AG04449 (cell line): Measurements from ENCODE around the gene NOL3.

Source experiments
- CTCF ChIA-PET: fragments of 350-600 bp; formaldehyde crosslinking; extraction: SDS; loops from one replicate; lab custom pipeline; 2021; ENCODE audit warnings: antibody characterized with exemption; lab: Yijun Ruan, JAX
- POLR2A ChIA-PET: fragments of 400-600, 350-600 bp; formaldehyde crosslinking; extraction: SDS; loops from one replicate; lab custom pipeline; 2020; ENCODE audit warnings: antibody characterized with exemption, inconsistent platforms; lab: Yijun Ruan, JAX
- DNase-seq: peaks from one replicate; pipeline ENCODE4 v3.0.0-alpha.2; 2010; ENCODE audit warnings: low read depth, low spot score
- H3K4me3 ChIP-seq: 2 replicates; pipeline ENCODE4 v1.5.1; 2011; ENCODE audit warnings: low read depth, mild to moderate bottlenecking, control low read depth, low read length
- TF ChIP-seq, protein P1 (sequence below): IDR thresholded peaks from one replicate; pipeline ENCODE4 v1.5.1; 2011; ENCODE audit warnings: mild to moderate bottlenecking, moderate library complexity, low read length, control low read depth, inconsistent platforms; ENCODE audit not compliant: insufficient read depth; ENCODE audit errors: missing control alignments

Gene NOL3

DNA sequence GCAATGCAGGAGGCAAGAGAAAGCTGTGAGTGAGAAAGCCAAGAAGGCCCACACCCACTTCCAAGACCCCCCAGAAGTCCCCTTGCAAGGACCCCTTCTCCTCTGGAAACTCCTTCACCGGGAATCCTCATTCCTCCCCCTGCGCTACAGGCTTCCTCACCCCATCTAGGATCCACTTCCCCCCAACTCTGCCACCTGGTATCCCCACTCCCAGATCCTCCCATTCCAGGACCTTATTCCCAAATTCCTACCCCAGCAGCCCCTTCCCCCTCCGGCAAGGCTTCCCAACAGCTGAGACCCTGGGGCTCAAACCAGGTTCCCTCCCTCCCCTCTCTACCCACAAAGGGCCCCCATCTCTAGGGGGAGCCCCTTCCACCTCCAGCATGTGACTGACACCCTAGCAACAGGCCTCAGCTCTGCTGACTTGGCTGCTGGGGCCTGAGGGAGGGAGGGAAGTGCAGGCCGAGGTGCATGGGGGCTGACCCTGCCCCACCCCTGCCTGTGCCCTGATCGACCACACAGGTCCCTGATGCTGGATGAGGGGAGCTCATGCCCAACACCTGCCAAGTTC is 3.7 kb upstream of the NOL3 start:
- H3K4me3 ChIP-seq = no peak overlapping the region
- DNase-seq = no peak
- ChIA-PET POLR2A (no interaction called here), CTCF (interaction anchor here (1.4 to 7.6 kb wide), 3 partner anchors 9 to 55 kb away, joined by 3 to 54 read pairs (median 8); no protein-coding TSS in a partner anchor)
- TF ChIP-seq, protein P1, sequence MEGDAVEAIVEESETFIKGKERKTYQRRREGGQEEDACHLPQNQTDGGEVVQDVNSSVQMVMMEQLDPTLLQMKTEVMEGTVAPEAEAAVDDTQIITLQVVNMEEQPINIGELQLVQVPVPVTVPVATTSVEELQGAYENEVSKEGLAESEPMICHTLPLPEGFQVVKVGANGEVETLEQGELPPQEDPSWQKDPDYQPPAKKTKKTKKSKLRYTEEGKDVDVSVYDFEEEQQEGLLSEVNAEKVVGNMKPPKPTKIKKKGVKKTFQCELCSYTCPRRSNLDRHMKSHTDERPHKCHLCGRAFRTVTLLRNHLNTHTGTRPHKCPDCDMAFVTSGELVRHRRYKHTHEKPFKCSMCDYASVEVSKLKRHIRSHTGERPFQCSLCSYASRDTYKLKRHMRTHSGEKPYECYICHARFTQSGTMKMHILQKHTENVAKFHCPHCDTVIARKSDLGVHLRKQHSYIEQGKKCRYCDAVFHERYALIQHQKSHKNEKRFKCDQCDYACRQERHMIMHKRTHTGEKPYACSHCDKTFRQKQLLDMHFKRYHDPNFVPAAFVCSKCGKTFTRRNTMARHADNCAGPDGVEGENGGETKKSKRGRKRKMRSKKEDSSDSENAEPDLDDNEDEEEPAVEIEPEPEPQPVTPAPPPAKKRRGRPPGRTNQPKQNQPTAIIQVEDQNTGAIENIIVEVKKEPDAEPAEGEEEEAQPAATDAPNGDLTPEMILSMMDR = no peak

DNA sequence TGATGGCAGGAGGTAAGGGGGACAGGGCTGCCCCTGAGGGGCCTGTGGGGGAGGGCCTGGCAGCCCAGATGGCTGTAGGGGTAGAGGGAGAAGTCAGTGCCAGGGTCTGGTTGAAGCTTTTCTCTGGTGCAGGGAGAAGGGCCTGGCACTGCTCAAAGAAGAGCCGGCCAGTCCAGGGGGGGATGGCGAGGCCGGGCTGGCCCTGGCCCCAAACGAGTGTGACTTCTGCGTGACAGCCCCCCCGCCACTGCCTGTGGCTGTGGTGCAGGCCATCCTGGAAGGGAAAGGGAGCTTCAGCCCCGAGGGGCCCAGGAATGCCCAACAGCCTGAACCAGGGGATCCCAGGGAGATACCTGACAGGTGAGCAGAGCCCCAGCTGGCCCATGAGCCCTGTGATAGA is 2.8 kb upstream of the NOL3 start:
- ChIA-PET CTCF (interaction anchor here (0.7 to 10.1 kb wide), 6 partner anchors 10 to 150 kb away, joined by 3 to 110 read pairs (median 10); partner anchors contain the start of genes B3GNT9 and MATCAP1), POLR2A (no interaction called here)
- TF ChIP-seq, protein P1 = no peak
- no peak for DNase-seq
- H3K4me3 ChIP-seq = no peak overlapping the region

DNA sequence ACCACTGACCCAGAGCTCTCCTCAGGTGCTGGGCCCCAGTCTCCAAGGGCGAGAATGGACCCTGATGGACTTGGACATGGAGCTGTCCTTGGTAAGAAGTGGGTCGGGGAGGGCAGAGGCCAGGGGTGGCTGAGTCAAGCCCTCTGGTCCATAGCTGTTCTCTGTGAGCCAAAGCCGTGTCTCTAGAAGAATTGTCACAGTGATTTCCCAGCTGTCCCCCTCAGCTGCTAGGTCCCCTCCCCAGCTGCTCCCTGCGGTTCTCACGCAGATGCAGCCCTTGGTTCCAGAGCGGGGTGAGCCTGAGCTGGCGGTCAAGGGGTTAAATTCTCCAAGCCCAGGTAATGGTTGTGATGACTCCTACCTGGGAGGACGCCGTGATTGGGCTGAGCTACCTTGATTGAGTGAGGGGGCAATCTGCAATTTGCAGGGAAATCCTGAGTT is 1.3 kb upstream of the NOL3 start:
- POLR2A ChIA-PET = interaction anchor here (2.2 kb wide), 1 partner anchor 29 kb away, joined by 4 read pairs; no protein-coding TSS in a partner anchor

DNA sequence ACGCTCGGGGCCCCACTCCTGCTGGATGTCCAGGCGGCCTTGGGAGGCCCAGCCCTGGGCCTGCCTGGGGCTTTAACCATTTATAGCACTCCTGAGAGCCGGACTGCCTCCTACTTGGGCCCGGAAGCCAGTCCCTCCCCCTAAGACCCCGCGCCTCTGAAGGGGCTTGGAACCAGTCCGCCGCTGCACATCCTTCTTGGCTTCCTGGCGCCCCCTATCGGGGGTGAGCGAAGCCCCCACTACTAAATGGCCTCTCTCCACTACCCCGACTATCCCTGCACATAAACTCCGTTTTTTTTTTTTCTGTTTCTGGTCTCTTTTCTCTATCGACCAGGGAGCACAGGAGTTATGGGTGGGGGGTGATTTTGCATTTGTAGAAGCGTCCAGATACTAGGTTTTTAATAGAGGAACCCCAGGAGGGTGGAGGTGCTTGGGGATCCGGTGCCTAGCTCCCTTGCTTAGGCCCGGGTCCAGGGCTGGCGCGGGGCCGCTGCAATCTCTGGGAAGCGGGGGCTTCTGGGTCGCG is 633 bp upstream of the NOL3 start:
- CTCF ChIA-PET = interaction anchor here (0.7 to 10.1 kb wide), 8 partner anchors 10 to 411 kb away, joined by 3 to 110 read pairs (median 8); partner anchors contain the start of genes B3GNT9, FBXL8, MATCAP1 and TRADD
- TF ChIP-seq, protein P1 = peak; percentile 64
- H3K4me3 ChIP-seq = peak overlapping the region; percentile 56
- POLR2A ChIA-PET = interaction anchor here (0.7 to 2.2 kb wide), 4 partner anchors 9 to 45 kb away, joined by 3 to 5 read pairs (median 4); no protein-coding TSS in a partner anchor
- DNase-seq = no peak

More for the DNA sequence above, 1.3 kb upstream of the NOL3 start:
- H3K4me3 ChIP-seq = no peak overlapping the region; the same call in 1 of the 2 replicates
- CTCF ChIA-PET = interaction anchor here (1.0 to 10.1 kb wide), 6 partner anchors 9 to 212 kb away, joined by 3 to 110 read pairs (median 18); partner anchors contain the start of genes B3GNT9, FBXL8, MATCAP1 and TRADD
- TF ChIP-seq, protein P1 = no peak
- DNase-seq = no peak

DNA sequence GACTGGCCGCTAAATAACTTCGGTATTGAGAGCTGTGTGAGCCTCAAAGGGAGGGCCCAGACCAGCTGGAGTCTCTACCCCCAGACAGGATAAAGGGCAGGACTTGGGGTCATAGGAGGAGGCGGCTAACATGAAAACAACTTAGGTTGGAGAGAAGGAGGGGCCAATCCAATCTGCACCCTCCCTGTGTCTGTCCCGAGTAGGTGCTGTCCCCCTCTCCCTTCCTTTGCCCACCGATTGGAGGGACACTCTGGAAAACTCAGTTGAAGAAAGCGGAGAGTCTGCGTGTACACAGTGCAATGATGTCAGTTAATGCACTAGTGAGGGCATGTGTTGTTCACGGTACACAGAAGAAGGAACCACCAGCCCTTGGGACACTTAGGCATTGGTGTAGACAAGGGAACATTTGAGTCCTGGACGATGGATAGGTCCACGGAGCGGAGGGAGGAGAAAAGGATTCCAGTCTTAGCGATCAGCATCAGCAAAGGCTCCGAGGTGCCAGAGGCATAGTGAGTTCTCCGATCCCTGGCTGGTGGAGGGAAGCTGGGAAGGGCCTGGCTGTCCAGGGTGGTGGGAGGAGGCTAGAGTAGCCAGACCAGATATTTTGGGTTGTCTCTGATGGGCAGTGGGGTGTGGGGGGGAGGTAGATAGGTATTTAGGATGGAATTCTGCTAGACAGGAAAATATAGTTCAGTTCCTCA is 761 bp downstream of the NOL3 start:
- TF ChIP-seq, protein P1 = no peak
- ChIA-PET POLR2A (interaction anchor here (0.8 to 2.2 kb wide), 4 partner anchors 21 to 172 kb away, joined by 3 to 4 read pairs (median 4); partner anchors contain the start of gene B3GNT9), CTCF (interaction anchor here (0.6 to 10.1 kb wide), 6 partner anchors 11 to 194 kb away, joined by 3 to 110 read pairs (median 18); partner anchors contain the start of genes B3GNT9, FBXL8, MATCAP1 and TRADD)
- no peak for DNase-seq
- H3K4me3 ChIP-seq = peak overlapping the region; percentile 56
